HUES64 (cell line): ENCODE data around the gene PARD3.

Experiments
- H3K27ac ChIP-seq: 2 replicates; pipeline ENCODE4 v1.7.0; 2013; ENCODE audit warnings: low read depth, low read length, inconsistent platforms
- H3K27me3 ChIP-seq: 2 replicates; pipeline ENCODE4 v1.6.1; 2013; ENCODE audit warnings: mild to moderate bottlenecking, low read length; ENCODE audit not compliant: insufficient read depth
- H3K36me3 ChIP-seq: 2 replicates; pipeline ENCODE4 v1.6.1; 2013; ENCODE audit warnings: mild to moderate bottlenecking, low read length; ENCODE audit not compliant: insufficient read depth
- H3K4me1 ChIP-seq: 2 replicates; pipeline ENCODE4 v1.6.1; 2013; ENCODE audit warnings: mild to moderate bottlenecking, low read length, moderate library complexity; ENCODE audit not compliant: insufficient read depth
- H3K4me3 ChIP-seq: 2 replicates; pipeline ENCODE4 v1.5.1; 2013; ENCODE audit warnings: mild to moderate bottlenecking, low read length, moderate library complexity
- H3K9ac ChIP-seq: 2 replicates; pipeline ENCODE4 v1.6.1; 2013; ENCODE audit warnings: mild to moderate bottlenecking, low read depth, low read length
- H3K9me3 ChIP-seq: 2 replicates; pipeline ENCODE4 v1.6.1; 2013; ENCODE audit warnings: low read depth, low read length; ENCODE audit not compliant: insufficient read depth
- WGBS: fragments of 150-250, 120-280 bp; methylation state at CpG from one replicate; pipeline ENCODE4 v1.1.7; 2013; ENCODE audit warnings: missing lambda C conversion rate; 5-methylcytosine and 5-hydroxymethylcytosine counted together

The PARD3 gene

GRCh38 chr10:34473174-34474008, 341.7 kb downstream of the PARD3 start:
- H3K36me3 ChIP-seq = peaks cover 5% of the 10 kb centered on the region; the same call in 1 of the 2 replicates
- no peak overlapping the region for H3K4me3 ChIP-seq
- H3K4me1 ChIP-seq = no peaks in the 10 kb centered on the region
- no peaks in the 10 kb centered on the region for H3K9me3 ChIP-seq
- H3K9ac ChIP-seq = no peak overlapping the region
- H3K27me3 ChIP-seq = no peaks in the 10 kb centered on the region
- 94% methylated on average over 7 of the region's 7 CpGs for WGBS
- no peak overlapping the region for H3K27ac ChIP-seq

GRCh38 chr10:34470307-34470706, 344.8 kb downstream of the PARD3 start:
- no peaks in the 10 kb centered on the region for H3K4me1 ChIP-seq
- no peak overlapping the region for H3K27ac ChIP-seq
- 95% methylated on average over 4 of the region's 5 CpGs for WGBS
- H3K9ac ChIP-seq = no peak overlapping the region
- no peak overlapping the region for H3K4me3 ChIP-seq
- H3K36me3 ChIP-seq = peaks cover 5% of the 10 kb centered on the region; the same call in 1 of the 2 replicates
- H3K9me3 ChIP-seq = no peaks in the 10 kb centered on the region
- H3K27me3 ChIP-seq = no peaks in the 10 kb centered on the region

DNA sequence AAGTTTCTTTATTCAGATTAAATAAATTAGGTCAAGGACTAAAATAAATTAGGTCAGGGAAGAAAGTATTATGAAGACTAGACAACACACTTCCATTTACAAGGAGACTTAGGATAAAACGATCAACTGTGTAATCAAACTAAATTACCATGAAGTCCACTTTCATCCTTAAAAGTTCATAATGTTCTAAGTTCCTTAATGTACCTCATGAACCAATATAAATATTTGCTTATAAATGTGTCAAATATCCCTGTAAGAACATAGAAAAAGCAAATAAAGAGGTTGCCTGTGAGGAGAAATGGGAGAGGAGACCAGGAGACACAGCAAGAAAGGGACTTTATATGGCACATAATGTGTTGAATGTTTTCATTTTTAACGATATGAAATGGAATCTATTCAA, 345.6 kb downstream of the PARD3 start:
- no peak overlapping the region for H3K27ac ChIP-seq
- H3K9ac ChIP-seq = no peak overlapping the region
- H3K9me3 ChIP-seq = no peaks in the 10 kb centered on the region
- peaks cover 5% of the 10 kb centered on the region; the same call in 1 of the 2 replicates for H3K36me3 ChIP-seq
- no peaks in the 10 kb centered on the region for H3K4me1 ChIP-seq
- no peaks in the 10 kb centered on the region for H3K27me3 ChIP-seq
- no peak overlapping the region for H3K4me3 ChIP-seq
- 100% methylated on average over 2 of the region's 2 CpGs for WGBS

GRCh38 chr10:34467902-34468301, 347.2 kb downstream of the PARD3 start:
- Histone ChIP-seq H3K9ac (no peak overlapping the region), H3K36me3 (peaks cover 5% of the 10 kb centered on the region; the same call in 1 of the 2 replicates), H3K9me3 (no peaks in the 10 kb centered on the region), H3K4me3 (no peak overlapping the region), H3K27me3 (no peaks in the 10 kb centered on the region), H3K4me1 (no peaks in the 10 kb centered on the region), H3K27ac (no peak overlapping the region)
- 92% methylated on average over 2 of the region's 2 CpGs for WGBS

- 94% methylated on average over 3 of the region's 3 CpGs for WGBS
- no peaks in the 10 kb centered on the region for H3K4me1 ChIP-seq
- H3K27ac ChIP-seq = no peak overlapping the region
Observed at GRCh38 chr10:34467364-34467763, 347.7 kb downstream of the PARD3 start.

GRCh38 chr10:34465678-34466077, 349.4 kb downstream of the PARD3 start:
- H3K36me3 ChIP-seq = peaks cover 5% of the 10 kb centered on the region; the same call in 1 of the 2 replicates
- H3K27me3 ChIP-seq = no peaks in the 10 kb centered on the region
- no peak overlapping the region for H3K9ac ChIP-seq
- no peak overlapping the region for H3K27ac ChIP-seq
- H3K4me3 ChIP-seq = no peak overlapping the region
- H3K9me3 ChIP-seq = no peaks in the 10 kb centered on the region
- WGBS = 94% methylated on average over 2 of the region's 3 CpGs
- no peaks in the 10 kb centered on the region for H3K4me1 ChIP-seq

More at GRCh38 chr10:34467364-34467763, 347.7 kb downstream of the PARD3 start:
- no peaks in the 10 kb centered on the region for H3K27me3 ChIP-seq
- H3K9ac ChIP-seq = no peak overlapping the region
- H3K36me3 ChIP-seq = peaks cover 5% of the 10 kb centered on the region; the same call in 1 of the 2 replicates
- H3K9me3 ChIP-seq = no peaks in the 10 kb centered on the region
- no peak overlapping the region for H3K4me3 ChIP-seq

- Histone ChIP-seq H3K27ac (no peak overlapping the region), H3K9me3 (no peaks in the 10 kb centered on the region), H3K27me3 (no peaks in the 10 kb centered on the region), H3K36me3 (0 out of 2 replicates have a peak, but pooled peaks cover 3% of the 10 kb centered on the region), H3K4me3 (no peak overlapping the region), H3K4me1 (no peaks in the 10 kb centered on the region), H3K9ac (no peak overlapping the region)
Observed at GRCh38 chr10:34464591-34464990, 350.5 kb downstream of the PARD3 start.

- Histone ChIP-seq H3K4me3 (no peak overlapping the region), H3K27me3 (no peaks in the 10 kb centered on the region), H3K9me3 (no peaks in the 10 kb centered on the region), H3K36me3 (no peaks in the 10 kb centered on the region), H3K4me1 (no peaks in the 10 kb centered on the region), H3K27ac (no peak overlapping the region; the same call in 1 of the 2 replicates), H3K9ac (no peak overlapping the region)
- 96% methylated on average over 3 of the region's 3 CpGs for WGBS
Observed at GRCh38 chr10:34464000-34464399, 351.1 kb downstream of the PARD3 start.

- H3K9ac ChIP-seq = no peak overlapping the region
- no peaks in the 10 kb centered on the region for H3K27me3 ChIP-seq
- no peaks in the 10 kb centered on the region for H3K9me3 ChIP-seq
- no peak overlapping the region for H3K27ac ChIP-seq
- H3K4me3 ChIP-seq = no peak overlapping the region
- no peaks in the 10 kb centered on the region for H3K36me3 ChIP-seq
- H3K4me1 ChIP-seq = no peaks in the 10 kb centered on the region
- 78% methylated on average over 1 of the region's 1 CpG for WGBS
Observed at GRCh38 chr10:34462993-34463392, 352.1 kb downstream of the PARD3 start.

GRCh38 chr10:34462056-34462455, 353.0 kb downstream of the PARD3 start:
- no peaks in the 10 kb centered on the region for H3K36me3 ChIP-seq
- H3K9me3 ChIP-seq = no peaks in the 10 kb centered on the region
- no peaks in the 10 kb centered on the region for H3K4me1 ChIP-seq
- no peak overlapping the region for H3K4me3 ChIP-seq
- H3K9ac ChIP-seq = no peak overlapping the region
- H3K27me3 ChIP-seq = no peaks in the 10 kb centered on the region
- no peak overlapping the region for H3K27ac ChIP-seq
- WGBS = 98% methylated on average over 2 of the region's 3 CpGs

DNA sequence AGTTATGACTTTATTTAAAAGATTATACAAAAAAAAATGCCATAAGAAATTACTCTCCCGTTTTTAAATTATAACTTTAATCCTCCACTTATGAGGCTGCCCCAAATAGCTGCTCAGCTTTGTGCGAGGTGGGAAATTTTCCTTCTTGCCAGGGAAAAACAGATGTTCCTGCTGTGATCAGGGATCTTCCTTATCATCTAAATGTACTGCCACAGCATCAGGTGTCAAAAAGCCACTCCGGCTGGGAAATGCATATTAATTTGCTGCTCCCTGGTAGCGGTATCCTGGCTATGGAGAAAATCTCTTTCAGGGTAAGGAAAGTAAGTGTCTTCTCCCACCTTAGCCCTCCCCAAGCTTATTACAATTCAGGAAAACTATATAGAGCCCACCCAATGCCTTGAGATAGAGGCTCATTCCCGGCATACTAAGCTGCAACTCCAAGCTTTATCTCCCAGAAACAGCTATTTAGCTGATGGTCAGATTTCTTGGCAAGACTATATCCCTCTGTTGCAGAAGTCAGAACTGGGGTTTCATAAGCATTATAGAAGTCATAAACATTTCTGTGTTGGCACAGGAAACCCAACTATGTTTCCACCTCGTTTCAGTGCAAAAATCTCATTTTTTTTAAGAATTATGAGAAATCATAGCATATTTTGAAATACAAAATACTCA, 360.4 kb downstream of the PARD3 start:
- Histone ChIP-seq H3K27ac (no peak overlapping the region), H3K4me1 (no peaks in the 10 kb centered on the region), H3K27me3 (no peaks in the 10 kb centered on the region), H3K9me3 (no peaks in the 10 kb centered on the region), H3K9ac (no peak overlapping the region), H3K36me3 (no peaks in the 10 kb centered on the region), H3K4me3 (no peak overlapping the region)
- WGBS = 88% methylated on average over 5 of the region's 6 CpGs
